Gastroesophageal sphincter (tissue), 3 donors: ENCODE measurements around the gene CD74.

Experiments
- CTCF ChIP-seq, 4 experiments: fragments of 200-600 bp in 2 of 4; fragments of 450-650 bp in 2 of 4; sonication (generic) in 1 of 4; IDR thresholded peaks; one replicate each; pipeline ENCODE4 v1.5.1; 2017 to 2019; ENCODE audit warnings: antibody characterized with exemption in 4 of 4, mild to moderate bottlenecking in 2 of 4, moderate library complexity in 2 of 4
- EP300 ChIP-seq: sonication (generic); formaldehyde crosslinking; IDR thresholded peaks from one replicate; pipeline ENCODE4 v1.6.1; 2017; ENCODE audit warnings: antibody characterized with exemption, mild to moderate bottlenecking
- POLR2A ChIP-seq, 2 donors: fragments of 450-650 bp; IDR thresholded peaks; one replicate each; pipeline ENCODE4 v1.6.1; 2017; ENCODE audit warnings: antibody characterized with exemption in 2 of 2, mild to moderate bottlenecking in 2 of 2, moderate library complexity in 1 of 2
- POLR2AphosphoS5 ChIP-seq: sonication (generic); formaldehyde crosslinking; IDR thresholded peaks from one replicate; pipeline ENCODE4 v1.6.1; 2017; ENCODE audit warnings: antibody characterized with exemption

GRCh38 chr5:150355791-150356190 is 56.9 kb downstream of the CD74 start:
- TF ChIP-seq CTCF (IDR thresholded peaks at IDR 0.05) = no peak
- no peak for TF ChIP-seq EP300
- no peak for TF ChIP-seq POLR2A (IDR thresholded peaks at IDR 0.05)
- no peak for TF ChIP-seq POLR2AphosphoS5
